GM18505 (cell line): ENCODE results near the gene MAGI2.

ENCODE experiments used
- ATAC-seq: cut with Tn5 transposase; IDR thresholded peaks from one replicate; pipeline ENCODE4 v1.9.1; 2021; ENCODE audit not compliant: unreplicated experiment
- POLR2A ChIP-seq: IDR thresholded peaks from 4 replicates; pipeline ENCODE4 v1.6.1; 2011; ENCODE audit warnings: borderline replicate concordance; ENCODE audit not compliant: insufficient read depth, insufficient read length; ENCODE audit errors: extremely low read depth

Gene MAGI2

GRCh38 chr7:78172933-78173591, 1280.4 kb downstream of the MAGI2 start:
- ATAC-seq: no peak
- no peak for TF ChIP-seq POLR2A

GRCh38 chr7:78172267-78172757, 1281.2 kb downstream of the MAGI2 start:
- no peak for TF ChIP-seq POLR2A
- no peak for ATAC-seq

GRCh38 chr7:78171398-78171797, 1282.1 kb downstream of the MAGI2 start:
- no peak for ATAC-seq
- no peak for TF ChIP-seq POLR2A

- ATAC-seq: no peak
- TF ChIP-seq POLR2A: no peak
Measured at GRCh38 chr7:78170815-78171214, 1282.7 kb downstream of the MAGI2 start.

- TF ChIP-seq POLR2A: no peak
- no peak for ATAC-seq
Measured at GRCh38 chr7:78169992-78170391, 1283.5 kb downstream of the MAGI2 start.

GRCh38 chr7:78168865-78169264, 1284.6 kb downstream of the MAGI2 start:
- no peak for ATAC-seq
- TF ChIP-seq POLR2A: no peak

GRCh38 chr7:78167860-78168259, 1285.6 kb downstream of the MAGI2 start:
- no peak for TF ChIP-seq POLR2A
- no peak for ATAC-seq

GRCh38 chr7:78165854-78166253, 1287.6 kb downstream of the MAGI2 start:
- ATAC-seq: no peak

GRCh38 chr7:78165454-78165853, 1288.0 kb downstream of the MAGI2 start:
- ATAC-seq: no peak
- TF ChIP-seq POLR2A: no peak

More at GRCh38 chr7:78165854-78166253, 1287.6 kb downstream of the MAGI2 start:
- no peak for TF ChIP-seq POLR2A

GRCh38 chr7:78164459-78164858, 1289.0 kb downstream of the MAGI2 start:
- ATAC-seq: no peak

GRCh38 chr7:78161781-78162180, 1291.7 kb downstream of the MAGI2 start:
- no peak for ATAC-seq
- no peak for TF ChIP-seq POLR2A

More at GRCh38 chr7:78164459-78164858, 1289.0 kb downstream of the MAGI2 start:
- no peak for TF ChIP-seq POLR2A

GRCh38 chr7:78159545-78159944, 1293.9 kb downstream of the MAGI2 start:
- TF ChIP-seq POLR2A: no peak

GRCh38 chr7:78153285-78153684, 1300.2 kb downstream of the MAGI2 start:
- no peak for ATAC-seq
- TF ChIP-seq POLR2A: no peak

More at GRCh38 chr7:78159545-78159944, 1293.9 kb downstream of the MAGI2 start:
- no peak for ATAC-seq

GRCh38 chr7:78151229-78151628, 1302.2 kb downstream of the MAGI2 start:
- ATAC-seq: no peak
- no peak for TF ChIP-seq POLR2A
